HG03469 (cell line): ENCODE measurements around the gene SMOC1.
"Not testable (repeated sequence)": the region's sequence is repeated elsewhere in the genome, so short reads cannot be mapped to it uniquely, and the experiment has no call there.

Experiments
- ATAC-seq: cut with Tn5 transposase; IDR thresholded peaks from one replicate; pipeline ENCODE4 v1.9.1; 2021; ENCODE audit warnings: mild to moderate bottlenecking, moderate library complexity, moderate number of reproducible peaks; ENCODE audit not compliant: unreplicated experiment

Gene SMOC1

GRCh38 chr14:69896080-69896479 lies 16.9 kb downstream of the SMOC1 start:
- ATAC-seq, result no peak

- ATAC-seq, result no peak
Observed at GRCh38 chr14:69896972-69897371, 17.8 kb downstream of the SMOC1 start.

GRCh38 chr14:69900603-69901002 lies 21.4 kb downstream of the SMOC1 start:
- no peak for ATAC-seq

- ATAC-seq, result no peak
Observed at GRCh38 chr14:69901113-69901951, 22.1 kb downstream of the SMOC1 start.

GRCh38 chr14:69903046-69903445 lies 23.8 kb downstream of the SMOC1 start:
- ATAC-seq, result not testable (repeated sequence)

GRCh38 chr14:69904246-69904645 lies 25.0 kb downstream of the SMOC1 start:
- no peak for ATAC-seq

- no peak for ATAC-seq
Observed at GRCh38 chr14:69906201-69906600, 27.0 kb downstream of the SMOC1 start.

GRCh38 chr14:69909826-69910550 lies 30.8 kb downstream of the SMOC1 start:
- no peak for ATAC-seq

GRCh38 chr14:69910871-69911270 lies 31.7 kb downstream of the SMOC1 start:
- ATAC-seq, result no peak

- no peak for ATAC-seq
Observed at GRCh38 chr14:69913686-69914085, 34.5 kb downstream of the SMOC1 start.

- ATAC-seq, result no peak
Observed at GRCh38 chr14:69916396-69916795, 37.2 kb downstream of the SMOC1 start.

GRCh38 chr14:69917287-69917686 lies 38.1 kb downstream of the SMOC1 start:
- ATAC-seq, result no peak

- no peak for ATAC-seq
Observed at GRCh38 chr14:69919815-69920214, 40.6 kb downstream of the SMOC1 start.

- no peak for ATAC-seq
Observed at GRCh38 chr14:69921052-69921451, 41.8 kb downstream of the SMOC1 start.

- ATAC-seq, result no peak
Observed at GRCh38 chr14:69922198-69922597, 43.0 kb downstream of the SMOC1 start.

- no peak for ATAC-seq
Observed at GRCh38 chr14:69924201-69924600, 45.0 kb downstream of the SMOC1 start.

GRCh38 chr14:69928111-69928523 lies 48.9 kb downstream of the SMOC1 start:
- no peak for ATAC-seq

- no peak for ATAC-seq
Observed at GRCh38 chr14:69930780-69931379, 51.7 kb downstream of the SMOC1 start.

GRCh38 chr14:69931960-69932359 lies 52.7 kb downstream of the SMOC1 start:
- no peak for ATAC-seq

GRCh38 chr14:69932391-69932790 lies 53.2 kb downstream of the SMOC1 start:
- no peak for ATAC-seq

- no peak for ATAC-seq
Observed at GRCh38 chr14:69933623-69934275, 54.5 kb downstream of the SMOC1 start.
